Measurements from ENCODE around the gene ZRANB1. TPM values are rescaled to one million over a fixed set of nuclear protein-coding genes. Genes with fewer than 3 reads are reported as not detected.

Gene ZRANB1
- total RNA-seq, 2 donors from 2014 or later = 24.1 to 24.9 TPM

- TF ChIP-seq, protein P1, sequence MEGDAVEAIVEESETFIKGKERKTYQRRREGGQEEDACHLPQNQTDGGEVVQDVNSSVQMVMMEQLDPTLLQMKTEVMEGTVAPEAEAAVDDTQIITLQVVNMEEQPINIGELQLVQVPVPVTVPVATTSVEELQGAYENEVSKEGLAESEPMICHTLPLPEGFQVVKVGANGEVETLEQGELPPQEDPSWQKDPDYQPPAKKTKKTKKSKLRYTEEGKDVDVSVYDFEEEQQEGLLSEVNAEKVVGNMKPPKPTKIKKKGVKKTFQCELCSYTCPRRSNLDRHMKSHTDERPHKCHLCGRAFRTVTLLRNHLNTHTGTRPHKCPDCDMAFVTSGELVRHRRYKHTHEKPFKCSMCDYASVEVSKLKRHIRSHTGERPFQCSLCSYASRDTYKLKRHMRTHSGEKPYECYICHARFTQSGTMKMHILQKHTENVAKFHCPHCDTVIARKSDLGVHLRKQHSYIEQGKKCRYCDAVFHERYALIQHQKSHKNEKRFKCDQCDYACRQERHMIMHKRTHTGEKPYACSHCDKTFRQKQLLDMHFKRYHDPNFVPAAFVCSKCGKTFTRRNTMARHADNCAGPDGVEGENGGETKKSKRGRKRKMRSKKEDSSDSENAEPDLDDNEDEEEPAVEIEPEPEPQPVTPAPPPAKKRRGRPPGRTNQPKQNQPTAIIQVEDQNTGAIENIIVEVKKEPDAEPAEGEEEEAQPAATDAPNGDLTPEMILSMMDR (IDR thresholded peaks at IDR 0.05) = no peak
- Histone ChIP-seq H3K27ac (peak overlapping the region in 1 of 2 donors; percentile 57), H3K4me3 (no peak overlapping the region), H3K36me3 (peaks cover 8% of the 10 kb centered on the region), H3K9me3 (no peaks in the 10 kb centered on the region), H3K4me1 (peaks cover 0 to 47% of the 10 kb centered on the region in 2 donors), H3K27me3 (no peaks in the 10 kb centered on the region)
- DNase-seq (ENCODE audit: low spot score) = no peak
Measured at GRCh38 chr10:124923684-124924083, 18.2 kb upstream of the ZRANB1 start.

DNA sequence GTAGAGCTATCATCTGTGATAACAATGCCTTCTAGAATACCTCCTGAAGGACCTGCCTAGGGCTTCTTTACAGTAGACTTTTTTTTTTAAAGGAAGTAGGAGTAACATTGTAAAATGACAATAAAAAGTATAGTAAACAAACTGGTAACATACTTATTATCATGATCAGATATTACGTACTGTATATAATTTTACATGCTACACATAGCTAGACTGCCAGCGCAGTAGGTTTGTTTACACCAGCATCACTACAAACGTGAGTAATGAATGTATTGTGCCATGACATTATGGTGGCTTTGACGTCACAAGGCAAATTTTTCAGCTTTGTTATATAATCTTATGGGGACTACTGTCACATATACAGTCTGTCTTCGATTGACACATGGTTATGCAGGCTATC, 15.4 kb upstream of the ZRANB1 start:
- TF ChIP-seq, protein P1 (IDR thresholded peaks at IDR 0.05) = no peak
- Histone ChIP-seq H3K4me3 (no peak overlapping the region), H3K36me3 (peaks cover 8% of the 10 kb centered on the region), H3K27ac (no peak overlapping the region), H3K9me3 (no peaks in the 10 kb centered on the region), H3K4me1 (peaks cover 0 to 29% of the 10 kb centered on the region in 2 donors), H3K27me3 (no peaks in the 10 kb centered on the region)
- DNase-seq (ENCODE audit: low spot score) = no peak

DNA sequence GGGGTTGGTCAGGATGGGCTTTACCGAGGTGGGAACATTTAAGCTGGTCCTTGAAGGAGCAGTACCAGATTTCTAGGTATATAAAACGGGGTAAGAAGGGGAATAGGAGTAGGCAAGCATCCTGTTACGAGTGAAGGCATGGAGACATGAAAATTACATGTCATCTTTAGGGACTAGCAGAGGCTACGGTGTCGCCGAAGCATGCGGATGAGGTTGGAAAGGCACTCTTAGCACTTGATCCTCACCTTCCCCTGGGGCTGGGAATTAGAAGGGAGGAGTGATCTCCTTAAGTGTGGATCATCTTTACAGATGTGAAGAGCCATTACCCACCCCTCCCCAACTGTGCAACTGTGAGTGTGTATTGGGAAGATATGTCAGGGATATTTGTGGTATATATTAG, 13.8 kb upstream of the ZRANB1 start:
- peaks cover 8% of the 10 kb centered on the region for H3K36me3 ChIP-seq
- TF ChIP-seq, protein P1 (IDR thresholded peaks at IDR 0.05) = no peak
- H3K27ac ChIP-seq = peak overlapping the region in 1 of 2 donors; percentile 33
- no peak overlapping the region for H3K4me3 ChIP-seq
- no peak for DNase-seq (ENCODE audit: low spot score)
- no peaks in the 10 kb centered on the region for H3K9me3 ChIP-seq
- no peaks in the 10 kb centered on the region for H3K27me3 ChIP-seq
- peaks cover 0 to 25% of the 10 kb centered on the region in 2 donors for H3K4me1 ChIP-seq

DNA sequence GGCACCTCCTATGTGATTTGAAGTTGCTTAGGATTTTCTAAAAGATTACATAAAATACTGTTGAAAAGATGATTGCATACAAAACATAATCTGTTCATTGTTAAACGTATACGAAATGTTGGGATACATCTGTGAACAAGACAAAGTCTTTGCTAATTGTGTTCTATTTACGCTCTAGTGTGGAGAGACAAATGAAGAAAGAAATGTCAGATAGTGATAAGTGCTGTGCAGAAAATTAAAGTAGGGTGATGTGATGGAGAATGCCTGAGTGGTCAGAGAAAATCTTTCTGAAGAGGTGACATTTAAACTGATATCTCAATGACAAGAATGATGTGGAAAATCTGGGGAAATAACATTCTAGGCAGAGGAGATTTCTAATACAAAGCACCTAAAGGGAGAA, 13.4 kb upstream of the ZRANB1 start:
- H3K27me3 ChIP-seq = no peaks in the 10 kb centered on the region
- TF ChIP-seq, protein P1 (IDR thresholded peaks at IDR 0.05) = no peak
- DNase-seq (ENCODE audit: low spot score) = no peak
- H3K36me3 ChIP-seq = peaks cover 8% of the 10 kb centered on the region
- H3K27ac ChIP-seq = peak overlapping the region in 1 of 2 donors; percentile 49
- H3K4me3 ChIP-seq = no peak overlapping the region
- H3K4me1 ChIP-seq = peaks cover 0 to 25% of the 10 kb centered on the region in 2 donors
- no peaks in the 10 kb centered on the region for H3K9me3 ChIP-seq

DNA sequence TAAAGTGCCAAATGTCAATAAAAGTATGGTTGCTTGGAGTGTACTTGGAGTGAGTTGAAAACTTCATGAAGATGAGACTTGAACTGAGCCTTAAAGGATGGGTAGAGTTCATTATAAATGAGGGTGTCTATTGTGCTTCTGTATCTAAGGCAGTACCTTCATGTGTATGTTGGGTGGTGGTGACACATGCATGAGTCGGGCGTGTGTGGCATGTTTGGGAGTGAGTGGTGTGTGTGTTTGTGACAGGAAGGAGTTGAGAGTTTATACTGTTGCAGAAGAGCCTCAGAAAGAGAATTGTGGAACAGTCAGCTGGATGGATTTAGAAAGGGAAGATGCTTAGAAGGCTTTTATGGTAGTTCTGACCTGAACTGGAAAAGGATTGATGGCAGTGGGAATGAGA, 6.0 kb upstream of the ZRANB1 start:
- no peak for DNase-seq (ENCODE audit: low spot score)

More for the DNA sequence above, 6.0 kb upstream of the ZRANB1 start:
- no peak overlapping the region for H3K4me3 ChIP-seq
- TF ChIP-seq, protein P1 (IDR thresholded peaks at IDR 0.05) = no peak
- no peaks in the 10 kb centered on the region for H3K27me3 ChIP-seq
- no peaks in the 10 kb centered on the region for H3K36me3 ChIP-seq
- no peak overlapping the region for H3K27ac ChIP-seq
- no peaks in the 10 kb centered on the region for H3K9me3 ChIP-seq
- H3K4me1 ChIP-seq = peaks cover 0 to 19% of the 10 kb centered on the region in 2 donors
